Coronary artery (tissue), 2 donors: Measurements from ENCODE around the gene TMPRSS9.

Source experiments
- DNase-seq: peaks from one replicate; pipeline ENCODE4 v3.0.0-alpha.2; 2017; ENCODE audit warnings: low spot score
- H3K27ac ChIP-seq, 2 donors: fragments of 200-600 bp; sonication (generic); one replicate each; pipeline ENCODE4 v1.5.1; 2016 to 2019
- H3K4me3 ChIP-seq: fragments of 200-600 bp; sonication (generic); 2 replicates; pipeline ENCODE4 v1.5.1; 2016; ENCODE audit warnings: mild to moderate bottlenecking, moderate library complexity
- CTCF ChIP-seq: fragments of 200-600 bp; sonication (generic); IDR thresholded peaks from one replicate; pipeline ENCODE4 v1.5.1; 2019; ENCODE audit warnings: antibody characterized with exemption

TMPRSS9 gene

GRCh38 chr19:2398735-2399305 is 38.8 kb downstream of the TMPRSS9 start:
- Histone ChIP-seq H3K27ac (no peak overlapping the region), H3K4me3 (no peak overlapping the region)
- no peak for TF ChIP-seq CTCF
- no peak for DNase-seq

GRCh38 chr19:2399582-2399981 is 39.5 kb downstream of the TMPRSS9 start:
- no peak for DNase-seq
- H3K27ac ChIP-seq, result no peak overlapping the region
- no peak for TF ChIP-seq CTCF
- H3K4me3 ChIP-seq, result no peak overlapping the region

GRCh38 chr19:2408247-2408646 is 48.2 kb downstream of the TMPRSS9 start:
- DNase-seq, result no peak
- TF ChIP-seq CTCF, result no peak
- Histone ChIP-seq H3K27ac (no peak overlapping the region), H3K4me3 (no peak overlapping the region)

GRCh38 chr19:2409352-2409912 is 49.4 kb downstream of the TMPRSS9 start:
- TF ChIP-seq CTCF, result no peak
- no peak for DNase-seq
- no peak overlapping the region for H3K4me3 ChIP-seq

GRCh38 chr19:2410023-2410422 is 50.0 kb downstream of the TMPRSS9 start:
- DNase-seq, result no peak
- Histone ChIP-seq H3K4me3 (no peak overlapping the region), H3K27ac (no peak overlapping the region)
- no peak for TF ChIP-seq CTCF

More at GRCh38 chr19:2409352-2409912, 49.4 kb downstream of the TMPRSS9 start:
- no peak overlapping the region for H3K27ac ChIP-seq

- Histone ChIP-seq H3K4me3 (no peak overlapping the region), H3K27ac (no peak overlapping the region)
- DNase-seq, result no peak
- no peak for TF ChIP-seq CTCF
Measured at GRCh38 chr19:2411709-2412108, 51.6 kb downstream of the TMPRSS9 start.

GRCh38 chr19:2412449-2412848 is 52.4 kb downstream of the TMPRSS9 start:
- no peak for TF ChIP-seq CTCF
- no peak overlapping the region for H3K27ac ChIP-seq
- DNase-seq, result no peak

More at GRCh38 chr19:2412449-2412848, 52.4 kb downstream of the TMPRSS9 start:
- H3K4me3 ChIP-seq, result no peak overlapping the region
